ENCODE measurements around the gene UGT1A6.

The UGT1A6 gene

DNA sequence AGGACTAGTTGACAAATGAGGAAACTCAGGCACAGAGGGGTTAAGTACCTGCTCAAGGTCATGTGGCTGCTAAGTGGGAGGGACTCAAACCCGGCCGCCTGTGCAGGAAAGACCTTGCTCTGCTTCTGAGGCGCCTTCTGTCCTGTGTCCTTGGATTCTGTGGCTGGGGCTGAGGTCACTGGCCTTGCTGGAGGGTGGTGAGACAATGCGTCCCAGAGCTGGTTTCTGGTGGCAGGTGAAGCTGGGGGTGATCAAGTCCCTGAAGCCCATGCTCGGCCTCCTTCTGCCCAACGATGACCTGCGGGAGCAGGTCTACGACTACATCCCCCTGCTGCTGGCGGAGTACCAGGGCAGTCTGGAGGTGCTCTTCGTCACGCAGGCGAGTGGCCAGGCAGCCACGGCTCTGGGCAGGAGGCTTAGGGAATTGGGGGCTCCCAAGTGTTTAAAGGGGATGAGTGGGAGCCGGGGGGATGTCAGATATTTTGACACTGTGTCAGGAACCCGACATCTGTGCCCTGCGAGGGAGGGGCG, 101.5 kb downstream of the UGT1A6 start:
- H3K27me3 ChIP-seq (ENCODE audit: insufficient read depth, low read length): no peaks in the 10 kb centered on the region
- no peak overlapping the region for H3K9ac ChIP-seq (ENCODE audit: low read depth, low read length)
- H3K27ac ChIP-seq (ENCODE audit: low read depth, low read length): no peak overlapping the region
- no peaks in the 10 kb centered on the region for H3K36me3 ChIP-seq (ENCODE audit: insufficient read depth, low read length)
- H3K4me1 ChIP-seq (ENCODE audit: insufficient read depth, low read length): no peaks in the 10 kb centered on the region
- H3K4me3 ChIP-seq (ENCODE audit: low read length): no peak overlapping the region
- H3K9me3 ChIP-seq (ENCODE audit: insufficient read depth, low read depth, low read length): no peaks in the 10 kb centered on the region
- WGBS: 92% methylated on average over 17 of the region's 17 CpGs

DNA sequence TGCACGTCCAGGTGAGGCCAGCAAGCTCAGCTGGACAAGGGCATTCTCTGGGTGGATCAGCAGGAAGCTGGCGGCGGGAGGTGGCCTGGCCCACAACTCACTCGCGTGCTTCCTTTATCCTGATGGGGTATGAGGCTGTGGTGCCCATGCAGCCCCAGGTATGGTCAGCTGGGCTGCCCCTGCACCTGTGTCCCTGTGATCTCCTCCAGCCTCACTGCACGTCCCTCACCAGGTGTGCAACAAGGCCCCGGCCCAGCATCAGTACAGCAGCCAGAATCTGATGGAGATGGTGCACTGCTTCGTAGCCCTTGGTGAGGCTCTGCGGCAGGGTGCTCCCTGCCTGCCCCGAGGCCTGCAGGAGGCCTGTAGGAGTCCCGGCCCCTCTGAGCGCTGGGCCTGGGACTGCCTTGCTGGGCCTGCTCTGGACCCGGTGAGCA, 103.1 kb downstream of the UGT1A6 start:
- Histone ChIP-seq H3K27me3 (ENCODE audit: insufficient read depth, low read length) (no peaks in the 10 kb centered on the region), H3K9me3 (ENCODE audit: insufficient read depth, low read depth, low read length) (no peaks in the 10 kb centered on the region), H3K4me1 (ENCODE audit: insufficient read depth, low read length) (no peaks in the 10 kb centered on the region), H3K27ac (ENCODE audit: low read depth, low read length) (no peak overlapping the region), H3K4me3 (ENCODE audit: low read length) (no peak overlapping the region), H3K9ac (ENCODE audit: low read depth, low read length) (no peak overlapping the region), H3K36me3 (ENCODE audit: insufficient read depth, low read length) (no peaks in the 10 kb centered on the region)
- WGBS: 96% methylated on average over 13 of the region's 13 CpGs

GRCh38 chr2:233796254-233796653, 103.6 kb downstream of the UGT1A6 start:
- WGBS: 92% methylated on average over 9 of the region's 9 CpGs
- Histone ChIP-seq H3K9ac (ENCODE audit: low read depth, low read length) (no peak overlapping the region), H3K27ac (ENCODE audit: low read depth, low read length) (no peak overlapping the region), H3K27me3 (ENCODE audit: insufficient read depth, low read length) (no peaks in the 10 kb centered on the region), H3K36me3 (ENCODE audit: insufficient read depth, low read length) (no peaks in the 10 kb centered on the region), H3K4me1 (ENCODE audit: insufficient read depth, low read length) (no peaks in the 10 kb centered on the region), H3K9me3 (ENCODE audit: insufficient read depth, low read depth, low read length) (no peaks in the 10 kb centered on the region), H3K4me3 (ENCODE audit: low read length) (no peak overlapping the region)

DNA sequence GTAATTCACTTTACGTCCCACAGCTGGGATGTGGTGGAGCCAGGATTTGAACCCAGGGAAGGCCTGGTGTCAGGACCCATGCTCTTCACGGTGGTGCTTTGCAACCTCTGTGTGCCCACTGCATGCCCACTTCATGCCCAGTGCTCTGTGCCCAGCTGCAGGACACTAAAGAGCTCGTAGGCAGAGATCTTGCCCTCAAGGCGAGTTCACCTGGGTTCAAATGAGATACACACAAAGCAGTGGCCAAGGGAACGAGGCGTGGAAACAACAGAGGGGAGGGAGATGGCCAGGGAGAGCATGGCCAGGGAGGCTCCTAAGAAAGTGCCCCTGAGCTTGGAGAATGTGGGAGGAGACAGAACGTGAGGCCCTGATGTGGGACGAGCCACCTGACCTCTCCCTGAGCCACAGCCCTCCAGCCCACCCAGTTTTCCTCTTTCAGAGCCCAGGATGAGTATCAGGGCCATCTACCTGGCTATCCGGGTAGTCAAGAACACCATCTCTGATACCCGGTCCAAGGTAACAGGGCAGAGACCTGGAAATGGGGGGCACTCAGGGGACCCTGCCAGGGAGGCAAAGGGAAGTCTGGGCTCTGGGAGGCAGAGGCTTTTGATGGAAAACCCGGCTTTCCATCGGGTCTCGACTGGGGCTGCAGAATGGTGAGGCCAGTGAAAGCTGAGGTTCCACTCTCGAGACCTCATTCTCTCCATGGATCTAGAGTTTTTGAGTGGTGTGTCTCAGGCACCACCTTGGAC, 105.8 kb downstream of the UGT1A6 start:
- H3K27me3 ChIP-seq (ENCODE audit: insufficient read depth, low read length): no peaks in the 10 kb centered on the region
- no peaks in the 10 kb centered on the region for H3K9me3 ChIP-seq (ENCODE audit: insufficient read depth, low read depth, low read length)
- no peak overlapping the region for H3K27ac ChIP-seq (ENCODE audit: low read depth, low read length)
- 90% methylated on average over 14 of the region's 14 CpGs for WGBS
- no peaks in the 10 kb centered on the region for H3K4me1 ChIP-seq (ENCODE audit: insufficient read depth, low read length)
- H3K36me3 ChIP-seq (ENCODE audit: insufficient read depth, low read length): no peaks in the 10 kb centered on the region
- H3K4me3 ChIP-seq (ENCODE audit: low read length): no peak overlapping the region
- no peak overlapping the region for H3K9ac ChIP-seq (ENCODE audit: low read depth, low read length)

DNA sequence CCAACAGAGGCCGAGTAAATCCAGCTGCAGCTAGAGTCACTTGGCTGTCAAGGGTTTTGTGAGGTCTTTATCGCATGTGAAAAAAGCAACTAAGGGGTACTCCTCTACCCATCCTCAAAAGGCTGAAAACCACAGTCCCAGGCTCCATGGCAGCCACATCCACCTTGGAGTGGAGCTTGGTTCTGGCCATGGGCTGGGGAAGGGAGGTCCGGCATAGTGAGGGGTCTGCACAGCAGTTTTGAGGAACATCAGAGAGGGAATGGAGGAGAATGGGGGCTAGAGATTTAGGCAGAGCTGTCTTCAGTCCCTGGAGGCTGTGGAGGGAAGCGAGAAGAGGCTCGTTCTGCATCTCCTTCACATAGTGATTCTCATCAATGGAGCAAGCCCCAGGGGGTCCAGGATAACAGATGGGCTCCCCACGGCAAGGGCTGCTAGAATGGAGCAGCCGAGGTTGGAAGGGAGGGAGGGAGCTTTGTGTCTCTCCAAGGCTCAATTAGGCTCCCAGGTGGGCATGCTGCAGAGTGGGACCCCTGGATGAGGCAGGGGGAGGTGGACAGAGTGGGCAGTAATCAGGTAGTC, 106.5 kb downstream of the UGT1A6 start:
- WGBS: 64% methylated on average over 6 of the region's 7 CpGs
- Histone ChIP-seq H3K9ac (ENCODE audit: low read depth, low read length) (no peak overlapping the region), H3K27me3 (ENCODE audit: insufficient read depth, low read length) (no peaks in the 10 kb centered on the region), H3K4me1 (ENCODE audit: insufficient read depth, low read length) (no peaks in the 10 kb centered on the region), H3K27ac (ENCODE audit: low read depth, low read length) (no peak overlapping the region), H3K9me3 (ENCODE audit: insufficient read depth, low read depth, low read length) (no peaks in the 10 kb centered on the region), H3K36me3 (ENCODE audit: insufficient read depth, low read length) (no peaks in the 10 kb centered on the region), H3K4me3 (ENCODE audit: low read length) (no peak overlapping the region)

DNA sequence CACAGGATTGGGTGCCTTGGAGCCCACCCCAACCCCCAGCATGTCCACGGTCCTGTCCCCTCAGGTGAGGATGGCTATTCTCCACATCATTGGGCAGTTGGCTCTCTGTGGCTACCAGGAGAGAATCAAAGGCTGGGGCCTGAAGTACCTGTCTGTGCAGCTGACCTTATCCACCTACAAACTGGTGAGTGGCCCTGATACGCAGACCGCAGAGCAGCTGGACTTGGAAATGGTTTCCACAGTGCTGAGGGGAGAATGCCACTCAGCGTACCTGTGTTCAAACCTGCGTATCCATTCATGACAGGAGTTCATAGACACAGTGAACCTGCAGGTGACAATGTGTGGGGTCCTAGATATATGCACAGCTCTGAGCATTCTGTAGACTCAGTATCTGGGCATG, 107.0 kb downstream of the UGT1A6 start:
- no peak overlapping the region for H3K4me3 ChIP-seq (ENCODE audit: low read length)
- H3K36me3 ChIP-seq (ENCODE audit: insufficient read depth, low read length): no peaks in the 10 kb centered on the region
- H3K4me1 ChIP-seq (ENCODE audit: insufficient read depth, low read length): no peaks in the 10 kb centered on the region
- no peak overlapping the region for H3K27ac ChIP-seq (ENCODE audit: low read depth, low read length)
- no peaks in the 10 kb centered on the region for H3K9me3 ChIP-seq (ENCODE audit: insufficient read depth, low read depth, low read length)
- WGBS: 75% methylated on average over 5 of the region's 5 CpGs
- no peak overlapping the region for H3K9ac ChIP-seq (ENCODE audit: low read depth, low read length)
- H3K27me3 ChIP-seq (ENCODE audit: insufficient read depth, low read length): no peaks in the 10 kb centered on the region

GRCh38 chr2:233800208-233800607, 107.5 kb downstream of the UGT1A6 start:
- H3K9me3 ChIP-seq (ENCODE audit: insufficient read depth, low read depth, low read length): no peaks in the 10 kb centered on the region
- H3K27me3 ChIP-seq (ENCODE audit: insufficient read depth, low read length): no peaks in the 10 kb centered on the region
- H3K4me1 ChIP-seq (ENCODE audit: insufficient read depth, low read length): no peaks in the 10 kb centered on the region
- no peaks in the 10 kb centered on the region for H3K36me3 ChIP-seq (ENCODE audit: insufficient read depth, low read length)
- H3K4me3 ChIP-seq (ENCODE audit: low read length): no peak overlapping the region
- H3K9ac ChIP-seq (ENCODE audit: low read depth, low read length): no peak overlapping the region
- no peak overlapping the region for H3K27ac ChIP-seq (ENCODE audit: low read depth, low read length)
- WGBS: 96% methylated on average over 7 of the region's 7 CpGs

GRCh38 chr2:233801357-233802131, 108.9 kb downstream of the UGT1A6 start:
- Histone ChIP-seq H3K4me1 (ENCODE audit: insufficient read depth, low read length) (no peaks in the 10 kb centered on the region), H3K27me3 (ENCODE audit: insufficient read depth, low read length) (no peaks in the 10 kb centered on the region), H3K9me3 (ENCODE audit: insufficient read depth, low read depth, low read length) (no peaks in the 10 kb centered on the region), H3K27ac (ENCODE audit: low read depth, low read length) (no peak overlapping the region), H3K36me3 (ENCODE audit: insufficient read depth, low read length) (no peaks in the 10 kb centered on the region), H3K9ac (ENCODE audit: low read depth, low read length) (no peak overlapping the region), H3K4me3 (ENCODE audit: low read length) (no peak overlapping the region)
- WGBS: 90% methylated on average over 6 of the region's 9 CpGs

- Histone ChIP-seq H3K9me3 (ENCODE audit: insufficient read depth, low read depth, low read length) (no peaks in the 10 kb centered on the region), H3K27ac (ENCODE audit: low read depth, low read length) (no peak overlapping the region), H3K9ac (ENCODE audit: low read depth, low read length) (no peak overlapping the region), H3K27me3 (ENCODE audit: insufficient read depth, low read length) (no peaks in the 10 kb centered on the region), H3K4me1 (ENCODE audit: insufficient read depth, low read length) (no peaks in the 10 kb centered on the region), H3K4me3 (ENCODE audit: low read length) (no peak overlapping the region), H3K36me3 (ENCODE audit: insufficient read depth, low read length) (no peaks in the 10 kb centered on the region)
- 94% methylated on average over 2 of the region's 3 CpGs for WGBS
These were observed 109.6 kb downstream of the UGT1A6 start for GRCh38 chr2:233802132-233802815.

DNA sequence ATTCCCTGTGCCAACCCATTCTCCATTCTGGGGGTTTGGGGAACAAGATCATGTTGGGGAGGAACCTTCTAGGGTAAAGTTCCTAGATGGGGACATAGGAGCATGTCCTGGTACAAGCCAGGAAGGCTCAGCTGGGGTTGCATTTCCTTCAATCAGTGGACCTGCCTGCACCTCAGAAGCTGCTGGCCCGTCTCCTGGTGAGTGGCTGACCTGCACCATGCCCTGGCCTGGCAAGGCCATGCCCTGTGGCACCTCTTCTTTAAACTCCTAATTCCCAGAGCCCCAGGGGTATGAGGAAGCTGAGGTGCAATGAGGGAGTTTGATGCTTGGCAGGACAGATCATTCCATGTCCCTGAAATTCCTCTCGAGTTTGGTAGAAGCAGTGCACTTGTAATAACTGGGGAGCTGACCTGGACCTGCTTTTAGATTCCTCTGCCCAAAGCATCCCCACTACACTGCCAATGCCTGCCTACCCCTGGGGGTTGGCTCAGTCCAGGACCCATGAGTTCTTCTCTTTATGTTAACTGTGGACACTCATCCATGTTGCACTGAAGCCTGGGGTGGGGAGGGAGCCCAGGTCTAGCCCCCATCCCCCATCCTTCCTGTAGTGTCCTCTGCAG, 110.7 kb downstream of the UGT1A6 start:
- H3K9ac ChIP-seq (ENCODE audit: low read depth, low read length): no peak overlapping the region
- no peaks in the 10 kb centered on the region for H3K36me3 ChIP-seq (ENCODE audit: insufficient read depth, low read length)
- no peaks in the 10 kb centered on the region for H3K4me1 ChIP-seq (ENCODE audit: insufficient read depth, low read length)
- H3K9me3 ChIP-seq (ENCODE audit: insufficient read depth, low read depth, low read length): no peaks in the 10 kb centered on the region
- no peaks in the 10 kb centered on the region for H3K27me3 ChIP-seq (ENCODE audit: insufficient read depth, low read length)
- no peak overlapping the region for H3K27ac ChIP-seq (ENCODE audit: low read depth, low read length)
- WGBS: 92% methylated on average over 2 of the region's 2 CpGs
- no peak overlapping the region for H3K4me3 ChIP-seq (ENCODE audit: low read length)

Data from HUES64 (cell line).